Neural cell (in vitro differentiated cells): Measurements from ENCODE around the gene NF1.

ENCODE experiments used
- MXI1 ChIP-seq: fragments of 450-650 bp; conservative IDR thresholded peaks from 2 replicates; pipeline ENCODE4 v1.6.1; 2014; ENCODE audit warnings: antibody characterized with exemption, mild to moderate bottlenecking; ENCODE audit not compliant: poor library complexity, severe bottlenecking
- RAD21 ChIP-seq: fragments of 450-650 bp; conservative IDR thresholded peaks from 2 replicates; pipeline ENCODE4 v1.6.1; 2014; ENCODE audit warnings: antibody characterized with exemption, mild to moderate bottlenecking, moderate library complexity
- TAF1 ChIP-seq: IDR thresholded peaks from 2 replicates; pipeline ENCODE4 v1.6.1; 2012; ENCODE audit warnings: low read depth
- TF ChIP-seq, protein P1 (sequence below): fragments of 450-650 bp; IDR thresholded peaks from 2 replicates; pipeline ENCODE4 v1.5.1; 2014; ENCODE audit warnings: antibody characterized with exemption, mild to moderate bottlenecking, moderate library complexity; ENCODE audit not compliant: poor library complexity, severe bottlenecking
- TF ChIP-seq, protein P2 (sequence below): IDR thresholded peaks from 2 replicates; pipeline ENCODE4 v1.6.1; 2012; ENCODE audit warnings: borderline replicate concordance

DNA sequence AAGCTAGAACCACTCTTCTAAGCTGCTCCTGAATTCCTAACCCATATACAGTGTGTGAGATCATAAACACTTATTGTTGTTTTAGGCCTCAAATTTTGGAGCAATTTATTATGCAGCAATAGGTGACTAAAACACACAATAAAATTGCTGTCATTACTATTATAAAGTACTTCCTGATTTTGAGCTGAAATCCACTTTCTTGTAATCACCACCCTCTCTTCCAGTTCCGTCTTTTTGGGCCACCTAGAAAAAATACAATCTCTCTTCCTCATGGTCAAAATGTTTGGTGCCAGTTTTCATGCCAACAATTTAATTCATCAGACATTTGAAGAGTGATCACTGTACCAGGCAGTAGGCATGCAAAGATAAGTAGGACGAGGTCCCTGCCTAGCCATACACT, 43.3 kb upstream of the NF1 start:
- TF ChIP-seq RAD21 (no peak), TAF1 (no peak), MXI1 (no peak)
- TF ChIP-seq, protein P1, sequence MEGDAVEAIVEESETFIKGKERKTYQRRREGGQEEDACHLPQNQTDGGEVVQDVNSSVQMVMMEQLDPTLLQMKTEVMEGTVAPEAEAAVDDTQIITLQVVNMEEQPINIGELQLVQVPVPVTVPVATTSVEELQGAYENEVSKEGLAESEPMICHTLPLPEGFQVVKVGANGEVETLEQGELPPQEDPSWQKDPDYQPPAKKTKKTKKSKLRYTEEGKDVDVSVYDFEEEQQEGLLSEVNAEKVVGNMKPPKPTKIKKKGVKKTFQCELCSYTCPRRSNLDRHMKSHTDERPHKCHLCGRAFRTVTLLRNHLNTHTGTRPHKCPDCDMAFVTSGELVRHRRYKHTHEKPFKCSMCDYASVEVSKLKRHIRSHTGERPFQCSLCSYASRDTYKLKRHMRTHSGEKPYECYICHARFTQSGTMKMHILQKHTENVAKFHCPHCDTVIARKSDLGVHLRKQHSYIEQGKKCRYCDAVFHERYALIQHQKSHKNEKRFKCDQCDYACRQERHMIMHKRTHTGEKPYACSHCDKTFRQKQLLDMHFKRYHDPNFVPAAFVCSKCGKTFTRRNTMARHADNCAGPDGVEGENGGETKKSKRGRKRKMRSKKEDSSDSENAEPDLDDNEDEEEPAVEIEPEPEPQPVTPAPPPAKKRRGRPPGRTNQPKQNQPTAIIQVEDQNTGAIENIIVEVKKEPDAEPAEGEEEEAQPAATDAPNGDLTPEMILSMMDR = no peak
- TF ChIP-seq, protein P2, sequence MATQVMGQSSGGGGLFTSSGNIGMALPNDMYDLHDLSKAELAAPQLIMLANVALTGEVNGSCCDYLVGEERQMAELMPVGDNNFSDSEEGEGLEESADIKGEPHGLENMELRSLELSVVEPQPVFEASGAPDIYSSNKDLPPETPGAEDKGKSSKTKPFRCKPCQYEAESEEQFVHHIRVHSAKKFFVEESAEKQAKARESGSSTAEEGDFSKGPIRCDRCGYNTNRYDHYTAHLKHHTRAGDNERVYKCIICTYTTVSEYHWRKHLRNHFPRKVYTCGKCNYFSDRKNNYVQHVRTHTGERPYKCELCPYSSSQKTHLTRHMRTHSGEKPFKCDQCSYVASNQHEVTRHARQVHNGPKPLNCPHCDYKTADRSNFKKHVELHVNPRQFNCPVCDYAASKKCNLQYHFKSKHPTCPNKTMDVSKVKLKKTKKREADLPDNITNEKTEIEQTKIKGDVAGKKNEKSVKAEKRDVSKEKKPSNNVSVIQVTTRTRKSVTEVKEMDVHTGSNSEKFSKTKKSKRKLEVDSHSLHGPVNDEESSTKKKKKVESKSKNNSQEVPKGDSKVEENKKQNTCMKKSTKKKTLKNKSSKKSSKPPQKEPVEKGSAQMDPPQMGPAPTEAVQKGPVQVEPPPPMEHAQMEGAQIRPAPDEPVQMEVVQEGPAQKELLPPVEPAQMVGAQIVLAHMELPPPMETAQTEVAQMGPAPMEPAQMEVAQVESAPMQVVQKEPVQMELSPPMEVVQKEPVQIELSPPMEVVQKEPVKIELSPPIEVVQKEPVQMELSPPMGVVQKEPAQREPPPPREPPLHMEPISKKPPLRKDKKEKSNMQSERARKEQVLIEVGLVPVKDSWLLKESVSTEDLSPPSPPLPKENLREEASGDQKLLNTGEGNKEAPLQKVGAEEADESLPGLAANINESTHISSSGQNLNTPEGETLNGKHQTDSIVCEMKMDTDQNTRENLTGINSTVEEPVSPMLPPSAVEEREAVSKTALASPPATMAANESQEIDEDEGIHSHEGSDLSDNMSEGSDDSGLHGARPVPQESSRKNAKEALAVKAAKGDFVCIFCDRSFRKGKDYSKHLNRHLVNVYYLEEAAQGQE = no peak
